NCI-H1105 (cell line): ENCODE results near the gene MSL2.
"Not testable (repeated sequence)": the region's sequence is repeated elsewhere in the genome, so short reads cannot be mapped to it uniquely, and the experiment has no call there.

Experiments used
- DNase-seq: peaks from one replicate; lab custom pipeline; 2025; lab: John Stamatoyannopoulos, UW

MSL2 gene

DNA sequence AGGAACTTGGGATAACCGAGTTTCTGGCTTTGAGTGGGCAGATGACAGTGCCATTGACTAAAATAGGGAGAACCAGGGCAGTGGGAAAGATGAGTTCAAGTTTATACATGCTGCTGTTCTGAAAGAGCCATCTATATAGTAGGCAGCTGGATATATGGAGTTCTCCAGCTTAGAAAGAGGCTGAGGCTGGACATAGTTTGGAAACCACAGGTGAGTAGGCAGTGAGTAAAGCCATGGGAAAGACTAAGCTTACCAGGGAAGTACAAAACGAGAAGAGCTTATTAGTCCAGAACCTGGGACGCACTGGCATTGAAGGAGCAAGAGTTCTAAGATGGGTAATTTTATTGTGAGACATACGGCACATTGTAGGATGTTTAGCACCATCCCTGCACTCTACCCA lies 54.2 kb downstream of the MSL2 start:
- DNase-seq: no peak

DNA sequence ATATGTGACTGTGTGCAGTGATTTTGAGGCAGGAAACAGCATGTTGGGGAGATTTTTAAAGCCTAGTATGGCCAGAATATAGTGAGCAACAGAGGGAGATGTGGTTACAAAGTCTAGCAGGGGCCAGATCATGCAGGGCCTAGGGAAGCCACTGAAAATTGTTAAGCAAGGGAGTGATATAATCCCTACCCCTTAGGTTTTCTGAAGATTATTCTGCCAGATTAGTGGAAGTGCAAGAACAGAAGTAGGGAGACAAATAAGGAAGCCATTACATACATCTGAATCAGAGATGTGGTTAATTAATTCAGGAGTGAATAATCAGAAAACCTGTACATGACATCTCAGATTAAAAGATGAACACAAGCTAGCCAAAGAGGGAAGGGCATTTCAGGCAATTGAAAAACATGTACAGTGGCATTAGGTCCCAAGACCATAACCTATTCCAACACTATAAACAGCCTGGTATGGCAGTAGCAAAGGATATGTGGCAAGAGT lies 54.8 kb downstream of the MSL2 start:
- no peak for DNase-seq

DNA sequence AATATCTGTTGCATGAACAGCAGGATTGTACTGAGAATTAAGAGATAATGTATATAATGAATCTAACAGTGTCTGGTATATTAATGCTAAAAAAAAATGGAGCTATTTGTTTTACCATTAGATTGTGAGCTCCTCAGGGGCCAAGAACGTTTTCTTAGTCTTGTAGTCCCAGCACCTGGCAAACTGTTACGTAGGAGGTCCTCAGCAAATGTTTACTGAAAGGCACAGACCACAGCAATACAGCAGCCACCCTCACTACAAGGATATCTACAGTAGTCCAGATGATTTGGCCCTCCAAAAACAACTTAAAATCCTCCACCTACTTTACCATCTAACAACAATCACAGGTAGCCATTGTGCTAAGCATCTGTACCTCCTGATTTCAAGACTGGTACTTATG lies 59.7 kb downstream of the MSL2 start:
- no peak for DNase-seq

DNA sequence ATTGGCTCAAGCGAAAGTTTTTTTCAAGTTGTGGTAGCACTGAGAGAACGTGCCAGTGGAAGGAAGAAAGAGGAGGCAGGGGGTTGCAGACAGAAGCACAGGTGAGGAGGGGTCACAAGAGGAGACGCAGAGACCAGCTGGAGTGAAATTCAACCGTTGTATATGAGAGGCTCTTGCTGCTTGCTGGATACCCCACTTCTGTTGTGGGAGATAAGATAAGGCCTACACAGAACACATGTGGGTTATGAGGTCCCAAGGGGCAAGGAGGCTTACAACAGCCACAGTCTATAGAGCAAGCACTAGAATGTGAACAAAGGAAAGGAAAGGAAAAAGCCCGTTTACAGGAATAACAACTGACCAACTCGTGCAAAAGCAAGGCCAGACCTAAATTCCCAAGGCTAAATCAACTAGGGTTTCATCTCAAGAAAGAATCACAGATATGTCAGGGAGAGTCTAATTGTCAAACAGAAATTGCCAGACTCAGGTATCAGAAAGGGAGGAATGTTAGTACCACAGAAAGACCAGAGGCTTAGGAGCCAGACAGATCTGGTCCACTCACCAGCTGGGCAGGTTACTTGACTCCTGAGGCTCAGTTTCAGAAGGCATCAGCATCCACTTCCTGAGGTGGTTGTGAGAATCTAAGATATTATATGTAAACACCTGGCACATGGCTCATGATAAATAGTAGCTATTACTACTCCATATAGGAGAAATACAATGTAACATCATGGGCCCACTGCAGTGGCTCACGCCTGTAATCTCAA lies 60.9 kb downstream of the MSL2 start:
- DNase-seq: no peak

DNA sequence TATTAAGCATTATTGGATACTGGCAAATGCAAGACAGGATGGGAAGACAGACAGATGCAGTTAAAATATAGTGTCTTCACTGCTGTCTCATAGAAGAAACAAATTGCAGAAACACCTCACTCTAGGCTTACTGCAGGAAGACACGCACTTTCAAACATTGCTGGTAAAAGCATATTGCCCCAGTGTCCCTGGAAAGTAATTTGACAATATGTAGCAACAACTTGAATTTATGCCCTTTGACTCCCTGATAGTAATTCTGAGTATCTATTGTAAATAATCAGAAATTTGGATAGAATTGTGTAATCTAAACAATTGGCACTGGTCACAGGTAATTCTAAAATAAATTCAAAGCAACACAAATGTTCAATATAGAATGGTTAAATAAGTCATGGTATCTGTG lies 62.0 kb downstream of the MSL2 start:
- no peak for DNase-seq

DNA sequence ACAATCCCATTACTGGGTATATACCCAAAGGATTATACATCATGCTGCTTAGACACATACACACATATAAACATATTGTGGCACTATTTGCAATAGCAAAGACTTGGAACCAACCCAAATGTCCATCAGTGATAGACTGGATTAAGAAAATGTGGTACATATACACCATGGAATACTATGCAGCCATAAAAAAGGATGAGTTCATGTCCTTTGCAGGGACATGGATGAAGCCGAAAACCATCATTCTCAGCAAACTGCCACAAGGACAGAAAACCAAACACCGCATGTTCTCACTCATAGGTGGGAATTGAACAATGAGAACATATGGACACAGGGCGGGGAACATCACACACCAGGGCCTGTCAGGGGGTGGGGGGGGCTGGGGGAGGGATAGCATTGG lies 64.5 kb downstream of the MSL2 start:
- not testable (repeated sequence) for DNase-seq

DNA sequence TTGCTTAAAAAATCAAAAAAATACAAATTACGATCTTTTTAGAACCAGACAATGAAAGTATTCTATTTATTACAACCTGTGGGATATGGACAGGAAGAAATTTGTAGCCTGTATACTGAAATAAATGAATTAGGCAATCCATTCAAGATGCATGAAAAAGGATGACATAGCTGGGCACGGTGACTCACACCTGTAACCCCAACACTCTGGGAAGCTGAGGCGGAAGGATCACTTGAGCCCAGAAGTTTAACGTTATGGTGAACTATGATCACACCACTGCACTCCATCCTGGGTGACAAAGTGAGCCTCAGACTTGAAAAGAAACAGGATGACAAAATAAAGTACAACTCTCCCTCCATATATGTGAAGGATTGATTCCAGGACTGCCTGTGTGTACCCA lies 74.1 kb downstream of the MSL2 start:
- DNase-seq: no peak

DNA sequence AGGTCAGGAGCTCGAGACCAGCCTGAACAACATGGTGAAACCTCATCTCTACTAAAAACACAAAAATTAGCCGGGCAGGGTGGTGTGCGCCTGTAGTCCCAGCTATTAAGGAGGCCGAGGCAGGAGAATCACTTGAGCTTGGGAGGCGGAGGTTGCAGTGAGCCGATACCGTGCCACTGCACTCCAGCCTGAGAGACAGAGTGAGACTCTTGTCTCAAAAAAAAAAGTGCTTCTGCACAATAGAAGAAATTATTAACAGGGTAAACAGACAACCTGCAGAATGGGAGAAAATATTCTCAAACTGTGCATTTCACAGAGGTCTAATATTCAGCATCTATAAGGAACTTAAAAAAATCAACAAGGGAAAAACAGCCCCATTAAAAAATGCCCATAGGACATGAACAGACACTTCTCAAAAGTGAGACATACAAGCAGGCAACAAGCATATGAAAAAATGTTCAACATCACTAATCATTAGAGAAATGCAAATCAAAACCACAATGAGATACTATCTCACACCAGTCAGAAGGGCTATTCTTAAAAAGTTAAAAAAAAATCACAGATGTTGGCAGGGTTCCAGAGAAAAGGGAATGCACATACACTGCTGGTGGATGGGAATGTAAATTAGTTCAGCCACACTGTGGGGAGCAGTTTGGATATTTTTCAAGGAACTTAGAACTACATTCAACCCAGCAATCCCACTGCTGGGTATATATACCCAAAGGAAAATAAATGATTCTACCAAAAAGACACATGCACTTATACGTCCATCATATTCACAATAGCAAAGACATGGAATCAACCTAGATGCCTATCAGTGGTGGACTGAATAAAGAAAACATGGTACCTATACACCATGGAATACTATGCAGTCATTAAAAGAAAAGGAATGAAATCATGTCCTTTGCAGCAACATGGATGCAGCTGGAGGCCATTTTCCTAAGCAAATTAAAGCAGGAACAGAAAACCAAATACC lies 75.5 kb downstream of the MSL2 start:
- no peak for DNase-seq

DNA sequence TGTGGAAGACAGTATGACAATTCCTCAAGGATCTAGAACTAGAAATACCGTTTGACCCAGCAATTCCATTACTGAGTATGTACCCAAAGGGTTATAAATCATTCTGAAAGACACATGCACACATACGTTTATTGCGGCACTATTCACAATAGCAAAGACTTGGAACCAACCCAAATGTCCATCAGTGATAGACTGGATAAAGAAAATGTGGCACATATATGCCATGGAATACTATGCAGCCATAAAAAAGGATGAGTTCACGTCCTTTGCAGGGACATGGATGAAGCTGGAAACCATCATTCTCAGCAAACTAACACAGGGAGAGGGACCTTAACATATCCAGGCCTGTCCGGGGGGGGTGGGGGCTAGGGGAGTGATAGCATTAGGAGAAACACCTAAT lies 76.4 kb downstream of the MSL2 start:
- not testable (repeated sequence) for DNase-seq

DNA sequence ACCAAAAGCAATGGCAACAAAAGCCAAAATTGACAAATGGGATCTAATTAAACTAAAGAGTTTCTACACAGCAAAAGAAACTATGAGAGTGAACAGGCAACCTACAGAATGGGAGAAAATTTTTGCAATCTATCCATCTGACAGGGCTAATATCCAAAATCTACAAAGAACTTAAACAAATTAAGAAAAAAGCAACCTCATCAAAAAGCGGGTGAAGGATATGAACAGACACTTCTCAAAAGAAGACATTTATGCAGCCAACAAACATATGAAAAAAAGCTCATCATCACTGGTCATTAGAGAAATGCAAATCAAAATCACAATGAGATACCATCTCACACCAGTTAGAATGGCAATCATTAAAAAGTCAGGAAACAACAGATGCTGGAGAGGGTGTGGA lies 76.8 kb downstream of the MSL2 start:
- DNase-seq: not testable (repeated sequence)

DNA sequence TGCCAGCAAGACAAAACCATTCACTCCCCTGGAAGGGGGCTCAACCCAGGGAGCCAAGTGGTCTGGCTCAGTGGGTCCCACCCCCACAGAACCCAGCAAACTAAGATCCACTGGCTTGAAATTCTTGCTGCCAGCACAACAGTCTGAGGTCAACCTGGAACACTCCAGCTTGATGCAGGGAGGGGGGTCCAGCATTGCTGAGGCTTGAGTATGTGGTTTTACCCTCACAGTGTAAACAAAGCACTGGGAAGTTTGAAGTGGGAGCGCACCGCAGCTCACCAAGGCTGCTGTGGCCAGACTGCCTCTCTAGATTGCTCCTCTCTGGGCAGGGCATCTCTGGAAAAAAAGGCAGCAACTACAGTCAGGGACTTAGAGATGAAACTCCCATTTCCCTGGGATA lies 81.7 kb downstream of the MSL2 start:
- DNase-seq: no peak

DNA sequence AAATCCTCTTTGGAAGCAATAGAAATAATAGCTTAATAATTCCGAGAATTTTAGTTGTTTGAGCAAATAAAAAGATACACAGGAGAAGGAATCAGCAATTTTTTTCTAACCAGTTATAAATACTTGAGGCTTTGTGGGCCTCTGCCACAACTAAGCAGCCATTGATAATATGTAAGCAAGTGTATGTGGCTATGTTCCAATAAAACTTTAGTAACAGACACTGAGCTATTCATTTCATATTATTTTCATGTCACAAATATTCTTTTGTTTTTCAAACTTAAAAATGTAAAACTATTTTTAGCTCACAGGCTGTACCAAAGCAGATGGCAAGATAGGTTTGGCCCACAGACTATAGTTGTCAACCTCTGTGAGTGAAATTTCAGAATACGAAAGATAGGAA lies 85.7 kb downstream of the MSL2 start:
- no peak for DNase-seq

DNA sequence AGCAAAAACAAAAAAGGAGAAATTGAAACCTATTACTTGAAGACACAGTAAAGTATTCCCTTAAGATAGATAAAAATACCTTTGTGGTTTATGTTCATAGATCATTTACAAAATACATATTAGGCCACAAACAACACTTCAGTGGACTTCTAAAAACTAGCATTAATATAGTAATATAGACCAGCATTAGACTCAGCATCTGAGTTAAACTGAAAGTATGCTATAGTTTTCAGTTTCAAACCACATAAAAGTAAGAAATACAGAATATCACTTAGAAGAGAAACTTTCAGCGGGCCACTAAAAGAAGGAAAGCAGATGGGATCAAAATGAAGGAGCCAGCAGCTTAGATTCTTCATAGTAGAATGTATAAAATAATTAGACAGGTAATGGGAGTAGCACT lies 86.6 kb downstream of the MSL2 start:
- DNase-seq: no peak

DNA sequence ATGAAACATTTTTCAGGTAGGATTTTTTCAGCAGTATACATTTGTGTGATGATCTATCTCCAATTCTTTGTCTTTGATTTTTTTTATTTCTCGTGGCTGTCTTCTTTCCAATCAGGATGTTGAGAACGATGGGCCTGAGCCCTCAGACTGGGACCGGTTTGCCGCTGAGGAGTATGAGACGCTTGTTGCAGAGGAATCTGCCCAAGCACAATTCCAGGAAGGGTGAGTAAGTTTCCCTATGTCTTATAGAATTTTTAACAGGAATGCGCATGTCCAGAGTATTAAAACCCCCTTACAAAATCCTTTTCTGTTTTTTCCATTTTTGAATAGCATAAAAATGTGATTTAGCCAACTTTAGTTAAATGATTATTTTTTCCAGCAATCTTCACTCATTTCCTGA lies 90.0 kb downstream of the MSL2 start:
- DNase-seq: no peak

DNA sequence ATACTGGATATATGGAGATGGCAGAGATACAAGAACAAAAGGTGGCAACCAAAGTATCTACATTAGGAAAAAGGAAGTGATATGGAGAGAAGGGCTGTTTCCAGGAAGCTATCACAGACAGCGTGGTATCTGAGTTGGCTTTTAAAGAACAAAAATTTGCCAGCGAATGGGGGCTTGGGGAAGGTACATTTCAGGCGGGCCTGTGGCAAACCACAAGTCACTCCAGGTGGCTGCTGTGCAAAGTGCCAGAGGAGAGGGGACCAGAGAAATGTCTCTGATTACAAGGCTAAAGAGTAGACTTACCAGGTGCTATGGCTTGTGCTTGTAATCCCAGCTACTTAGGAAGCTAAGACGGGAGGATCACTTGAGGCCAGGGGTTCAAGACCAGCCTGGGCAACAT lies 91.1 kb downstream of the MSL2 start:
- no peak for DNase-seq
